Muscle of leg (tissue), 11 donors: ENCODE results near the gene ARGLU1. TPM values are rescaled to one million over a fixed set of nuclear protein-coding genes. Genes with fewer than 3 reads are reported as not detected.
A peak's percentile ranks its signal among the peaks of the same experiment; 100 is the strongest.

ENCODE experiments used
- DNase-seq: peaks from one replicate; pipeline ENCODE4 v3.0.0; 2013
- H3K27ac ChIP-seq: one replicate; pipeline ENCODE4 v1.5.1; 2013; ENCODE audit warnings: mild to moderate bottlenecking, low read length, control low read depth
- H3K27me3 ChIP-seq: one replicate; pipeline ENCODE4 v1.6.1; 2013; ENCODE audit warnings: low read length; ENCODE audit not compliant: control insufficient read depth, insufficient read depth
- H3K36me3 ChIP-seq: one replicate; pipeline ENCODE4 v1.6.1; 2013; ENCODE audit warnings: low read length; ENCODE audit not compliant: control insufficient read depth, insufficient read depth
- H3K4me1 ChIP-seq: one replicate; pipeline ENCODE4 v1.6.1; 2013; ENCODE audit warnings: low read length; ENCODE audit not compliant: control insufficient read depth, insufficient read depth
- H3K4me3 ChIP-seq: one replicate; pipeline ENCODE4 v1.5.1; 2013; ENCODE audit warnings: low read length, control low read depth
- H3K9me3 ChIP-seq: replicated peaks from 2 replicates; pipeline ENCODE4 v1.6.1; 2013; ENCODE audit warnings: low read depth, low read length; ENCODE audit not compliant: control insufficient read depth
- WGBS: methylation state at CpG from one replicate; pipeline ENCODE4 v1.1.5; 2013; ENCODE audit warnings: missing lambda C conversion rate; ENCODE audit not compliant: insufficient coverage; 5-methylcytosine and 5-hydroxymethylcytosine counted together
- polyA plus RNA-seq, 8 donors: library from polyadenylated mRNA; unstranded; fragments of 120-200 nt; gene quantifications; one replicate each; pipeline versions ENCODE4 v1.2.1 to v1.2.3, GENCODE V29; 2013; ENCODE audit warnings: inconsistent platforms in 1 of 8, low replicate concordance in 1 of 8; ENCODE audit not compliant: insufficient read length in 8 of 8, insufficient read depth in 1 of 8
- total RNA-seq: library from RNA; stranded (reverse); fragments of 120-200 nt; gene quantifications from one replicate; pipeline ENCODE4 v1.2.4, GENCODE V29; 2013

The ARGLU1 gene
- total and polyA plus RNA-seq, 9 donors, result 79.1 to 161 (median 136) TPM

DNA sequence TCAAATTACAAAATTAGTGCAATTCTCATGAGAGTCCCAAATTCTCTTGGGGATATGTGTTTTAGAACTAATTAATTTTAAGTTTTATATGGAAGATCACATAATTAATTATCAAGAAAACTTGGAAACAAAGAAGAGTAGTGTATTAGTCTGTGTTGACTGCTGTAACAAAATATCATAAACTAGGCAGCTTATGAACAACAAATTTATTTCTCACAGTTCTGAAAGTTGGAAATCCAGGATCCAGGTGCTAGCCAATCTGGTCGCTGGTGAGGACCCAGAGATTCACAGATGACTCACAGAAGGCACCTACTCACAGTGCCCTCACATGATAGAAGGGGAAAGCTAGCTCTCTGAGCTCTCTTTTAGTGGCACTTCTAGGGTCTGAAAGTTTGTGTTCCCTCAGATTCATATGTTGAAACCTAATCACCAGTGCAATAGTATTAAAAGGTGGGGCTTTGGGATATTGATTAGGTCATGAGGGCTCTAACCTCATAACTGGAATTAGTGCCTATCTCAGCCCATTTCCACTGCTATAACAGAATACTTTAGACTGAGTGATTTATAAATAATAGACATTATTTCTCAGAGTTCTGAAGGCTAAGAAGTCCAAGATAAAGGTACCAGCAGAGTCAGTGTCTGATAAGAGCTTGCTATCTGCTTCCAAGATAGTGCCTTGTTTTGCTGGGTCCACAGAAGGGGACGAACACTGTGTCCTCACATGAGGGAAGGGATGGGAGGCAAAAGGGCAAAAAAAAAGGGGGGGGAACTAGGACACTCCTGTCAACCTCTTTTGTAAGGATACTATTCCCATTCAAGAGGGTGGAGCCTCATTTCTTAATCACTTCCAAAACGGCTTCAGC is 1.5 kb upstream of the ARGLU1 start:
- H3K27ac ChIP-seq, result no peak overlapping the region

DNA sequence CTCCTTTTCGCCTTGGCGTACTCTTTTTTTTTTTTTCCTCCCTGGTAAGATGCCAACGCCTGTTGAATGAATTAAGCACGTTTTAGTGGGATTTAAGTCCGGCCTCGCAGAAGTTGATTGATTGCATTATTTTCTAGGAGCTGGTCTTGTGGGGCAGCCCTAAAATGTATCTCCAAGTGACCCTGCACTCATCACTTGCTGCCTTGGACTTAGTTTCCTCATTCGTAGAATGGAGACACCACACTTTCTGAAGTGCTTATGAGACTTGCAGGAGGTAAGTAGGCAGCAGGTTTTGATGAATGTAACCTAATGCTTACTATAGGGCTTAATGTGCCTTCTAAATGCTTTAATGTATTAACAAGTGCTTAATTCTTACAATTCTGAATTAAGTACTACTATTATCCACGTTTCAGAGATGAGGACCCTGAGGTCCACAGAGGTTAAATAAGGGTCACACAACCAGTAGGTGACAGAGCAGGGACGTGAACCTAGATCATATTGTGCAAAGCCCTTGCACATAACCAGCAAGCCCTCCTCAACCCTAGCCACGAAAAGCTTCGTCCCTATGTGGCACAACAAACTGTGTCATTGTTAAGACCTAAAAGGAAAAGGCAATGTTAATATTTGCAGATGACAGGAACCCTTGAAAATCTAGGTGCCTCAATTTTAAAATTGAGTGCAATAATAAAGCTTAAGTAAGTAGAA is 514 bp upstream of the ARGLU1 start:
- Histone ChIP-seq H3K4me1 (peaks cover 9% of the 10 kb centered on the region), H3K9me3 (no peaks in the 10 kb centered on the region), H3K27ac (peak overlapping the region; percentile 37), H3K36me3 (no peaks in the 10 kb centered on the region), H3K27me3 (no peaks in the 10 kb centered on the region), H3K4me3 (peak overlapping the region; percentile 99)
- DNase-seq, result no peak
- WGBS, result no CpG with 5 or more reads among the region's 11 CpGs

More for the DNA sequence above, 1.5 kb upstream of the ARGLU1 start:
- H3K27me3 ChIP-seq, result no peaks in the 10 kb centered on the region
- no peaks in the 10 kb centered on the region for H3K36me3 ChIP-seq
- H3K4me3 ChIP-seq, result no peak overlapping the region
- no peak for DNase-seq
- H3K9me3 ChIP-seq, result no peaks in the 10 kb centered on the region
- H3K4me1 ChIP-seq, result peaks cover 9% of the 10 kb centered on the region
- WGBS, result 100% methylated on average over 1 of the region's 3 CpGs

DNA sequence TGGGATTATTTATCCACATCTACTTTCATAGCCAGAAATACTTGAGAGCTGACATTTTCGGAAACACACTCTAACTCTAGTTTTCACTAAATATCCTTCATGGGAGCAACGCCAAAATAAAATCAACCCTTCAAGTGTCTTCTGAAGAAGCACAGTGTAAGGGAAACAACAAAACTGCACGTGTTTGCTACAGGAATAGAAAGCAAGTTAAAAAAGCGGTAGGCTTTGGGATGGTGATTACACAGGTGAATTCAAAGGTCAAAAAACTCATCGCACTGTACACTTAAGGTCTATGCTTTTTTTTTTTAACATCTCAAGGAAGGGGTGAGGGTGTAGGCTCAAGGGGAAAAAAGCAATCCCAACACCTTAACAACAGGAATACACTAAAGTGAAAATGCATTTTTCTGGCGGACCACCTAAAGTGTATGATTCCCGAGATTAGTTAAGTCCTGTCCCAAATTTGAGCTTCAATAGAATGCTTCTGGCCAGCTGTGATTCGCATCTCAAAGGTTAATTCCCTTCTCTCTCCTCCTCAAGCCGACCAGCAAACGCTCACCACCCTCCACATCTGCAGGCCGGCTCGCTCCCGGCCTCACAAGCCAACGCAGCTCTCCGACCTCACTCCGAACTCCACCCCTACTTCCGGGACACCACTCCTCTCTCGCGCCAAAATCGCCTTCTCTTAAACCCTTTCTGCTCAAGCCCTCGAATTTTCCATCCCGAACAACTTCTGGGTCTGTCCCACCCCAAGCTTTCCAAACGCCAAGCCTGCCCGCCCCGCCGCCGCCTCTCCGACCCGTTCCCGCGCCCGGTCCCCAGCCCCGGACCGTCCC is 1.1 kb downstream of the ARGLU1 start:
- 0% methylated on average over 29 of the region's 34 CpGs for WGBS
- peak; percentile 93 for DNase-seq

DNA sequence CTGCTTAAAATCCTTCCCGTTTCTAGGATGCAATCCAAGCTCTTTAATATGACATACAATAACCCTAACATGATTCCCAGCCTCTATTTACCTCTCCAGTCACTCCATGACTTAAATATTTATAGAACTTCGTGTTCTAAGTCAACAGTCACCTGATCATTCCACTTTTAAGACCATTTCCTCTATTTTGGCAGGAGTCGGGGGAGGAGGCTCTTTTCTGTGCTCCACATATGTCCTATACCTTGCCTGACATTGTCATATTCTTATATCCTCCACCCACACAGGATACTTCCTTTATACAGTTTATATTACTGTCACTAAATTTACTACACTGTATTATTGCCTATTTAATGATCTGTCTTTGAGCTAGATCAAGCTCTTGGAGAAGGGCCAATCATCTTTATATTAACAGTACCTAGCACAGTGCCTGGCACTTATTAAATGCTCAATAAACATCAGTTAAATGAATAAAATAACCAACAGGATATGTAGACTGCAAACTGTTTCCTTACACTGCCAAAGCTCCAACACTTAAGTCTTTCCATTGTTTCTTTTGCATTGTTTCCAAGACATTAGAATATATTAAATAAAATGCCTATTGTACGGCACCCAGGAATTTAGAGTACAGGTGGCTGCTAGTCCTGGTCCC is 2.7 kb downstream of the ARGLU1 start:
- no peak overlapping the region for H3K27ac ChIP-seq
- H3K4me1 ChIP-seq, result peaks cover 15% of the 10 kb centered on the region
- no peaks in the 10 kb centered on the region for H3K9me3 ChIP-seq
- no peak for DNase-seq
- H3K27me3 ChIP-seq, result no peaks in the 10 kb centered on the region
- H3K36me3 ChIP-seq, result no peaks in the 10 kb centered on the region
- WGBS, result 45% methylated on average over 3 of the region's 4 CpGs
- H3K4me3 ChIP-seq, result no peak overlapping the region

More for the DNA sequence above, 1.1 kb downstream of the ARGLU1 start:
- Histone ChIP-seq H3K4me1 (peaks cover 13% of the 10 kb centered on the region), H3K27ac (peak overlapping the region; percentile 100), H3K36me3 (no peaks in the 10 kb centered on the region), H3K27me3 (no peaks in the 10 kb centered on the region), H3K4me3 (peak overlapping the region; percentile 99), H3K9me3 (no peaks in the 10 kb centered on the region)

DNA sequence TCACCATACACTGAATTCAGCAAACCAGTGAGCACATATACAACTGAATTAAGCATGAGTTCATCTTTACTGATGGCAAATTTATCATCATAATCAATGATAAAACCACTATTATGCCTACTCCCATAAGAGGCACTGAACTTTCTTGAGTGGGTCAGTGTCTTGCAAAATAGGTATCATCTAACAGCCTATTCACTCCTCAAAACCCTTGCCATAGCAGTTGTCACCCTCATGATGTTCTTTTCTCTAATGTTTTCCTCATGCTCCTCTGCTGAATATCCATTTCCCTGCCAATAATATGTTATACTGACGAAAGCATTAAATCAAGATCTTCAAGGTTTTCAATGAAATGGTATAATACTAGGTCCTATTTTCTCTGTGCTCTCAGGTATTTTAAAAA is 5.6 kb downstream of the ARGLU1 start:
- no peak overlapping the region for H3K4me3 ChIP-seq
- DNase-seq, result no peak
- H3K36me3 ChIP-seq, result peaks cover 7% of the 10 kb centered on the region
- no CpG with 5 or more reads among the region's 1 CpG for WGBS
- no peak overlapping the region for H3K27ac ChIP-seq
- H3K9me3 ChIP-seq, result no peaks in the 10 kb centered on the region
- H3K4me1 ChIP-seq, result peaks cover 11% of the 10 kb centered on the region
- no peaks in the 10 kb centered on the region for H3K27me3 ChIP-seq

DNA sequence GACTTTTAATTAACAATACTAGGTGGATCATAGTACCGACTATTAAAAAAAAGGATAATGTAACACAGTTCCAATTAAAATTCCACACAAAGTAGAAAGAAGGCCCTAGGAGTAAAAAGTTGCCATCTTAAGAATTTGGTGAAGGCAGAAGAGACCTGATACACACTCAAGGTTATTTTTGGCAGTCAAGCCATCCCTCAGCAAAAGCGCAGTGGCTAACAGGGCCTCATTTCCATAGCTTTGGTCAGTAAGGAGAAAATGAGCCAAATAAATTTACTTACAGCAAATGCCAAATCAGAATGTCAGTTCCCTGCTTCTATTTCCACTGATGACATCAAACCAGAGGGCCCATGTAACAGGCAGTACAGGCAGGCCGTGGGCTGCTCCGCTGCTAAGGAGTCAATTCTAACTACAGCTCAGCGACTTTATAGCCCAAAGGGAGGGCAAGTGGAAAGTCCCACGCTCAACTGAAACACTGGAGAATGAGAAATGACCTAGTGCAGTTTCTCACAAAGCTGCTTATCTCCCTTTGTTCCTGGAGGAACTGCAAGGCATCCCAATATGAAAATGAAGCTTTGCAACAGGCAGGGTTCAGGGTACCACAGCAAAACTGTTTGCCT is 6.3 kb downstream of the ARGLU1 start:
- Histone ChIP-seq H3K4me3 (no peak overlapping the region), H3K9me3 (no peaks in the 10 kb centered on the region), H3K27me3 (no peaks in the 10 kb centered on the region), H3K4me1 (peaks cover 11% of the 10 kb centered on the region), H3K27ac (peak overlapping the region; percentile 50), H3K36me3 (peaks cover 11% of the 10 kb centered on the region)
- DNase-seq, result peak; percentile 25
- 60% methylated on average over 2 of the region's 6 CpGs for WGBS

DNA sequence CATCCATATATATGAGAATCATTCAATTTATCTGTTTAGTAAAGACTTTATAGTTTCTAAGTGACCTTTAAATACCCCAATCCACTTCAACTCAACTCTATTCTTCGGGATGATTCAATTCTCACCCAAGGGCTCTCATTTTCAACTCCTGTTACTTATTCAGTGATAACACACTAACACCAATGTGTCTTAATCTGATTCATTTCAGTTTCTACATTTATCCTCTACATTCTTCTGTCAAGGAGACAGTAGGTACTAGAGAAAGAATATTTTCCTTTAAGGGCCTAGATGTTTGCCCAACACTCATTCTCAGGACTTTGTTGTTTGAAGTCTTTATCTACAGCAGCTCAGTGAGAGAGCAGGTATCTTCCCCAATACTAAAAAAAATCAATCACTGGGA is 7.1 kb downstream of the ARGLU1 start:
- Histone ChIP-seq H3K4me3 (no peak overlapping the region), H3K27me3 (no peaks in the 10 kb centered on the region), H3K36me3 (peaks cover 13% of the 10 kb centered on the region), H3K4me1 (peaks cover 11% of the 10 kb centered on the region), H3K9me3 (no peaks in the 10 kb centered on the region), H3K27ac (no peak overlapping the region)
- no CpG with 5 or more reads among the region's 1 CpG for WGBS
- DNase-seq, result no peak

DNA sequence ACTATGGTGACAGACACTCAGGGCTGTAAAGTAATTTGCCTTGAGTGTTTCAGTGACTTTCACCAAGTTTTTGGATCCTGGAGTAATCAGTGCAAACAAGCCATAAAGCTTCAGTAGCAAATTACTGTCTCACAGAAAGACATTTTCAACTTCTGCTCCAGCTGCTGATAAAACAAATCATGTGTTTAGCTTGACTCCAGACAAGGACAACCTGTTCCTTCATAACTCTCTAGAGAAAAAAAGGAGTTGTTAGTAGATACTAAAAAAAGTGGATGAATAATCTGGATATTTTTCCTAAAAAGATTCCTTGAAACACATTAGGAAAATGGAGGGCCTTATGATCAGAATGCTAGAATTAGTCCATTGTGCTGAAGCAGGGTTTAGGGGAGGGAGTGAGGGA is 9.4 kb downstream of the ARGLU1 start:
- no peak overlapping the region for H3K27ac ChIP-seq
- H3K4me1 ChIP-seq, result peaks cover 6% of the 10 kb centered on the region
- H3K4me3 ChIP-seq, result no peak overlapping the region
- H3K36me3 ChIP-seq, result peaks cover 22% of the 10 kb centered on the region
- no peak for DNase-seq
- no peaks in the 10 kb centered on the region for H3K9me3 ChIP-seq
- H3K27me3 ChIP-seq, result no peaks in the 10 kb centered on the region

DNA sequence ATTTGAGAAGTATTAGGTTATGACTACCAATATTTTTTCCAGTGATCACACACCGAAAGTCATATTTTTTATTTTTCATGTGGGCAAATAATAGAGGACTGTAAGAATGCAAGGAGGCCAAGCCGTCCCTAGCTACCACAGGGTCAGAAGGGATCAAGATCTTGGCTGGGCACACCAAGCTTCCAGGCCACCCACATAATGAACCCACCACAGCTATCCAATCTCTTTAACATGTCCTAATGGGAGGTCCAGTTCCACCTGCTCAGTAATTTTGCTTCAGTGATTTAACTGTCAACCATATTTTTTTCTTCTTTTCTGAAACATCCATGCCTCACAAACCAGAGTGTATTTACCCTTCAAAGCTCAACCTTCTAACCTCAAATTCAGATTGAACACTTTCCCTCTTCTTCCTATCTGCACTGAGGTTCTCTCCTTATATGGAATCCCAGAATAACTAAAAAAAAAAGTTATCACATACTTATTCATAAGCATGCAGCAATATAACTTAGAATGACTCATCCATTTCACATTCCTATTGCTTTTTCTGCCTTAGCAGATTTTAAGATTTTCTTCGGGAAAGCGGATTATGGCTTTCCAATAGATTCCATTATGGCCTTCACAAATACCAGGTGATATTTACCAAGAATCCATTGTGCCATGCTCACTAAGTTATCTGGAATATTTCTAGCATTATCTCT is 12.2 kb downstream of the ARGLU1 start:
- Histone ChIP-seq H3K9me3 (no peaks in the 10 kb centered on the region), H3K27me3 (no peaks in the 10 kb centered on the region), H3K36me3 (peaks cover 29% of the 10 kb centered on the region), H3K4me1 (no peaks in the 10 kb centered on the region), H3K4me3 (no peak overlapping the region), H3K27ac (no peak overlapping the region)
- DNase-seq, result no peak
- 100% methylated on average over 2 of the region's 4 CpGs for WGBS
